HepG2 (cell line): ENCODE data around the gene UPK1A. TPM values are rescaled to one million over a fixed set of nuclear protein-coding genes. Genes with fewer than 3 reads are reported as not detected.
A peak's percentile ranks its signal among the peaks of the same experiment; 100 is the strongest.

Source experiments
- ATAC-seq: fragments of 200-7000 bp; cut with Tn5 transposase; 3 replicates; pipeline ENCODE4 v1.9.1; 2020; ENCODE audit warnings: mild to moderate bottlenecking, moderate library complexity
- BruUV-seq: library from RNA; stranded (reverse); fragments of 400-500 nt; replicated peaks from 2 replicates; lab custom pipeline; 2021; lab: Mats Ljungman, UMichigan
- CTCF ChIA-PET: fragments of 300-600 bp; formaldehyde crosslinking; extraction: SDS; loops from one replicate; lab custom pipeline; 2021; ENCODE audit warnings: low total read pairs, inconsistent platforms, low intra/inter-chr PET ratio; lab: Yijun Ruan, JAX
- POLR2A ChIA-PET: fragments of 350-600 bp; sonication (Branson Sonifier 250); formaldehyde crosslinking; loops from one replicate; lab custom pipeline; 2020; ENCODE audit warnings: antibody characterized with exemption, inconsistent platforms; lab: Yijun Ruan, JAX
- DNase-seq: peaks from one replicate; pipeline ENCODE4 v3.0.0-alpha.2; 2015; ENCODE audit warnings: low spot score
- FAIRE-seq: peaks from 3 replicates; lab custom pipeline; 2011; peaks lifted over from hg19 to GRCh38; lab: Jason Lieb, UNC
- H2AFZ ChIP-seq: one replicate; pipeline ENCODE4 v1.6.1; 2011; ENCODE audit warnings: low read length, inconsistent platforms
- H3K27ac ChIP-seq: fragments of 300-600 bp; 3 replicates; pipeline ENCODE4 v1.8.0; 2011; ENCODE audit warnings: mixed run types, mild to moderate bottlenecking, mixed read lengths, low read length, inconsistent platforms; ENCODE audit not compliant: insufficient read depth; ENCODE audit errors: extremely low read length
- H3K27me3 ChIP-seq, 2 experiments: fragments of 200-600 bp in 1 of 2; 2 replicates in 1 of 2; 3 replicates in 1 of 2; pipeline versions ENCODE4 v1.6.0 to v1.8.0; 2011; ENCODE audit warnings: low read length in 2 of 2, mild to moderate bottlenecking in 2 of 2, moderate library complexity in 2 of 2, inconsistent platforms in 1 of 2; ENCODE audit not compliant: insufficient read depth in 2 of 2, control insufficient read depth in 1 of 2
- H3K36me3 ChIP-seq, 2 experiments: fragments of 200-600 bp in 1 of 2; replicated peaks in 1 of 2; 2 replicates in 1 of 2; 3 replicates in 1 of 2; pipeline versions ENCODE4 v1.5.1 to v1.8.0; 2011; ENCODE audit warnings: low read length in 2 of 2, inconsistent platforms in 1 of 2; ENCODE audit not compliant: insufficient read depth in 2 of 2, control insufficient read depth in 1 of 2
- H3K4me1 ChIP-seq: 2 replicates; pipeline ENCODE4 v1.5.1; 2012; ENCODE audit warnings: low read length, inconsistent platforms; ENCODE audit not compliant: insufficient read depth
- H3K4me2 ChIP-seq: 2 replicates; pipeline ENCODE4 v1.6.0; 2011; ENCODE audit warnings: low read depth, low read length, inconsistent platforms
- H3K4me3 ChIP-seq, 3 experiments: fragments of 200-600 bp in 1 of 3; sonication (generic), shearing (Covaris generic) in 1 of 3; replicated peaks in 1 of 3; 2 replicates each; pipeline ENCODE4 v1.5.1; 2011 to 2016; ENCODE audit warnings: low read length in 3 of 3, inconsistent platforms in 2 of 3, low read depth in 2 of 3, mild to moderate bottlenecking in 2 of 3, control low read depth in 1 of 3, mixed read lengths in 1 of 3; ENCODE audit not compliant: insufficient read depth in 1 of 3
- H3K79me2 ChIP-seq: one replicate; pipeline ENCODE4 v1.6.1; 2011; ENCODE audit warnings: low read length, inconsistent platforms; ENCODE audit not compliant: insufficient read depth
- H3K9ac ChIP-seq: 2 replicates; pipeline ENCODE4 v1.6.0; 2011; ENCODE audit warnings: mild to moderate bottlenecking, low read depth, low read length, inconsistent platforms; ENCODE audit not compliant: insufficient read depth
- H3K9me3 ChIP-seq: 2 replicates; pipeline ENCODE4 v1.5.1; 2012; ENCODE audit warnings: mild to moderate bottlenecking, low read length
- H4K20me1 ChIP-seq: 2 replicates; pipeline ENCODE4 v1.6.0; 2011; ENCODE audit warnings: inconsistent platforms, mild to moderate bottlenecking, low read length, moderate library complexity; ENCODE audit not compliant: insufficient read depth
- NRL ChIP-seq: sonication (generic); formaldehyde crosslinking; IDR thresholded peaks from 2 replicates; pipeline ENCODE4 v1.5.0; 2020; ENCODE audit warnings: missing genetic modification reagents, mild to moderate bottlenecking, moderate library complexity, borderline replicate concordance
- PRPF4 ChIP-seq: fragments of 200-400 bp; formaldehyde crosslinking; IDR thresholded peaks from 2 replicates; pipeline ENCODE4 v1.6.1; 2016; ENCODE audit warnings: low read length, low read depth; ENCODE audit not compliant: poor library complexity, severe bottlenecking
- SRF ChIP-seq: IDR thresholded peaks from 2 replicates; pipeline ENCODE4 v1.6.1; 2011; ENCODE audit warnings: mild to moderate bottlenecking, low read depth, low read length, moderate library complexity
- ZFP62 ChIP-seq: sonication (generic); formaldehyde crosslinking; IDR thresholded peaks from 2 replicates; pipeline ENCODE4 v1.4.0; 2020; ENCODE audit warnings: missing genetic modification reagents
- ZNF614 ChIP-seq: IDR thresholded peaks from 2 replicates; pipeline ENCODE4 v1.6.1; 2018; ENCODE audit warnings: missing biosample characterization, missing genetic modification reagents, inconsistent platforms, borderline replicate concordance
- ZNF629 ChIP-seq: sonication (generic); formaldehyde crosslinking; conservative IDR thresholded peaks from 2 replicates; pipeline ENCODE4 v1.5.0; 2020; ENCODE audit warnings: missing genetic modification reagents
- ZNF687 ChIP-seq: sonication (generic); formaldehyde crosslinking; IDR thresholded peaks from 2 replicates; pipeline ENCODE4 v1.5.1; 2020; ENCODE audit warnings: mild to moderate bottlenecking, missing genetic modification reagents, moderate library complexity
- WGBS: methylation state at CpG from one replicate; pipeline ENCODE4 v1.1.6; 2017; ENCODE audit warnings: low lambda C conversion rate; 5-methylcytosine and 5-hydroxymethylcytosine counted together
- in situ Hi-C: cut with HindIII; loops from 2 replicates; pipeline ENCODE4 v1.10.0; 2017; ENCODE audit warnings: low pct_unique_long_range_greater_than_20kb; ENCODE audit not compliant: extremely low pct_ligation_motif_present
- intact Hi-C: fragments of 100-400 bp; cut with micrococcal nuclease; formaldehyde crosslinking; loops from one replicate; pipeline ENCODE4 v1.10.0; 2022; ENCODE audit not compliant: unreplicated experiment
- polyA plus RNA-seq, 8 experiments: library from polyadenylated mRNA; depleted of rRNA in 3 of 8; stranded (reverse) in 7 of 8; unstranded in 1 of 8; fragments of >200 nt; fragmentation: Illumina TruSeq in 4 of 8; extraction: Trizol in 4 of 8; gene quantifications; 2 replicates each; pipeline versions ENCODE4 v1.2.1 to v1.2.3, GENCODE V29; 2011 to 2016; ENCODE audit warnings: low read depth in 4 of 8, missing spikeins in 1 of 8, mixed read lengths in 1 of 8; ENCODE audit not compliant: insufficient read depth in 1 of 8
- total RNA-seq, 5 experiments: library from RNA; depleted of rRNA; stranded (reverse); fragments of >200 nt; fragmentation: Illumina TruSeq; extraction: Trizol; gene quantifications; 2 replicates each; pipeline ENCODE4 v1.2.3, GENCODE V29; 2016; ENCODE audit warnings: low read depth in 1 of 5

UPK1A gene
- total and polyA plus RNA-seq, 2 of the 13 experiments (the other 11 are each of a cell fraction or from before 2014, with no cell fraction given) = 2.9 TPM; not detected in 1

GRCh38 chr19:35665157-35665556 is 1.2 kb upstream of the UPK1A start:
- H2AFZ ChIP-seq = no peak overlapping the region
- H3K4me1 ChIP-seq = peaks cover 34% of the 10 kb centered on the region
- POLR2A ChIA-PET = no interaction called here
- no TSS peak for BruUV-seq
- CTCF ChIA-PET = no interaction called here
- DNase-seq (no peak), ATAC-seq (no peak), FAIRE-seq (no peak)
- H3K4me3 ChIP-seq = no peak overlapping the region
- no peaks in the 10 kb centered on the region for H4K20me1 ChIP-seq
- TF ChIP-seq ZNF614 (CRISPR knock-in tag) (no peak), NRL (CRISPR knock-in tag) (no peak), ZNF629 (CRISPR knock-in tag) (peak; percentile 81), SRF (no peak), PRPF4 (no peak)
- in situ Hi-C loops (no loop called here), intact Hi-C loops (no loop called here)
- no peak overlapping the region for H3K27ac ChIP-seq
- H3K9ac ChIP-seq = no peak overlapping the region
- H3K27me3 ChIP-seq = 0 out of 5 replicates have a peak, but pooled peaks cover 0 to 4% of the 10 kb centered on the region in 2 experiments
- no peaks in the 10 kb centered on the region for H3K36me3 ChIP-seq
- H3K4me2 ChIP-seq = no peak overlapping the region
- WGBS = 92% methylated on average over 10 of the region's 24 CpGs
- no peaks in the 10 kb centered on the region for H3K9me3 ChIP-seq
- H3K79me2 ChIP-seq = no peaks in the 10 kb centered on the region

GRCh38 chr19:35665604-35666003 is 713 bp upstream of the UPK1A start:
- ATAC-seq (no peak), DNase-seq (no peak), FAIRE-seq (no peak)
- TF ChIP-seq ZFP62 (CRISPR knock-in tag) (no peak), ZNF687 (CRISPR knock-in tag) (peak; percentile 14; the same call in 1 of the 2 replicates)
- Histone ChIP-seq H3K9ac (no peak overlapping the region), H3K36me3 (no peaks in the 10 kb centered on the region), H2AFZ (no peak overlapping the region), H3K27ac (no peak overlapping the region), H3K4me2 (no peak overlapping the region), H3K4me3 (no peak overlapping the region), H3K9me3 (no peaks in the 10 kb centered on the region), H3K27me3 (0 out of 5 replicates have a peak, but pooled peaks cover 0 to 4% of the 10 kb centered on the region in 2 experiments), H3K79me2 (no peaks in the 10 kb centered on the region), H4K20me1 (no peaks in the 10 kb centered on the region), H3K4me1 (peaks cover 32% of the 10 kb centered on the region)
- intact Hi-C loops = no loop called here
- in situ Hi-C loops = no loop called here
- POLR2A ChIA-PET = no interaction called here
- WGBS = 45% methylated on average over 6 of the region's 7 CpGs
- CTCF ChIA-PET = no interaction called here
- no TSS peak for BruUV-seq
